A549 (cell line): ENCODE measurements around the gene HNF4A.

Source experiments
- CHD2 ChIP-seq: fragments of 150-350 bp; IDR thresholded peaks from 2 replicates; pipeline ENCODE4 v1.6.1; 2014; ENCODE audit warnings: low read length; ENCODE audit not compliant: partially characterized antibody
- CTCF ChIP-seq: fragments of >200 bp; sonication (Bioruptor Twin); formaldehyde crosslinking; IDR thresholded peaks from 3 replicates; pipeline ENCODE4 v1.5.1; 2016
- MAX ChIP-seq: IDR thresholded peaks from 2 replicates; pipeline ENCODE4 v1.6.1; 2012
- NR3C1 ChIP-seq: fragments of >200 bp; sonication (Bioruptor Twin); formaldehyde crosslinking; IDR thresholded peaks from 3 replicates; pipeline ENCODE4 v1.6.1; 2017
- POLR2A ChIP-seq: IDR thresholded peaks from 2 replicates; pipeline ENCODE4 v1.6.1; 2012; ENCODE audit warnings: mild to moderate bottlenecking, low read length
- REST ChIP-seq: fragments of 200-600 bp; sonication (generic); IDR thresholded peaks from 2 replicates; pipeline ENCODE4 v1.6.1; 2016; ENCODE audit warnings: antibody characterized with exemption, mild to moderate bottlenecking, moderate library complexity

GRCh38 chr20:44401770-44402390, 46.4 kb downstream of the HNF4A start:
- TF ChIP-seq CTCF = no peak
- TF ChIP-seq MAX = no peak
- no peak for TF ChIP-seq NR3C1
- TF ChIP-seq REST = no peak
- no peak for TF ChIP-seq POLR2A
- TF ChIP-seq CHD2 = no peak
